GM10847 (cell line): Measurements from ENCODE around the gene ASPG.

ENCODE experiments used
- POLR2A ChIP-seq: IDR thresholded peaks from 2 replicates; pipeline ENCODE4 v1.6.1; 2011; ENCODE audit not compliant: insufficient read length; ENCODE audit errors: extremely low read depth

The ASPG gene

GRCh38 chr14:104104076-104104901, 18.8 kb downstream of the ASPG start:
- TF ChIP-seq POLR2A: no peak

GRCh38 chr14:104105071-104105821, 19.7 kb downstream of the ASPG start:
- TF ChIP-seq POLR2A: no peak

GRCh38 chr14:104105822-104106470, 20.4 kb downstream of the ASPG start:
- TF ChIP-seq POLR2A: no peak

- no peak for TF ChIP-seq POLR2A
Observed at GRCh38 chr14:104106471-104106991, 21.0 kb downstream of the ASPG start.

GRCh38 chr14:104107101-104107581, 21.6 kb downstream of the ASPG start:
- TF ChIP-seq POLR2A: no peak

- no peak for TF ChIP-seq POLR2A
Observed at GRCh38 chr14:104107611-104108569, 22.4 kb downstream of the ASPG start.

GRCh38 chr14:104108570-104109541, 23.4 kb downstream of the ASPG start:
- no peak for TF ChIP-seq POLR2A

GRCh38 chr14:104109731-104110361, 24.3 kb downstream of the ASPG start:
- TF ChIP-seq POLR2A: no peak

GRCh38 chr14:104110491-104111209, 25.1 kb downstream of the ASPG start:
- no peak for TF ChIP-seq POLR2A

GRCh38 chr14:104111301-104112112, 26.0 kb downstream of the ASPG start:
- no peak for TF ChIP-seq POLR2A

- TF ChIP-seq POLR2A: no peak
Observed at GRCh38 chr14:104112113-104112505, 26.6 kb downstream of the ASPG start.
